RWPE2 (cell line): Measurements from ENCODE around the gene FAR2.

ENCODE experiments used
- ATAC-seq: fragments of 200-7000 bp; cut with Tn5 transposase; 3 replicates; pipeline ENCODE4 v1.9.1; 2021; ENCODE audit warnings: low read depth
- DNase-seq: peaks from one replicate; pipeline ENCODE4 v3.0.0-alpha.2; 2020; ENCODE audit warnings: low spot score
- H3K27ac ChIP-seq: fragments of 450-650 bp; 2 replicates; pipeline ENCODE4 v1.5.1; 2017; ENCODE audit warnings: mild to moderate bottlenecking; ENCODE audit not compliant: poor library complexity, severe bottlenecking
- H3K27me3 ChIP-seq: fragments of 250-450 bp; sonication (Bioruptor Pico); 2 replicates; pipeline ENCODE4 v1.5.1; 2021; ENCODE audit warnings: mild to moderate bottlenecking, moderate library complexity; ENCODE audit not compliant: insufficient read depth, poor library complexity, severe bottlenecking
- H3K36me3 ChIP-seq: fragments of 250-450 bp; sonication (Bioruptor Pico); 2 replicates; pipeline ENCODE4 v1.5.1; 2020; ENCODE audit warnings: low read depth, mild to moderate bottlenecking, moderate library complexity
- H3K4me1 ChIP-seq: fragments of 250-450 bp; sonication (Bioruptor Pico); 2 replicates; pipeline ENCODE4 v1.5.1; 2021; ENCODE audit warnings: mild to moderate bottlenecking, moderate library complexity; ENCODE audit not compliant: insufficient read depth, poor library complexity, severe bottlenecking
- H3K4me3 ChIP-seq: fragments of 250-450 bp; sonication (Bioruptor Pico); 2 replicates; pipeline ENCODE4 v1.5.1; 2021; ENCODE audit warnings: mild to moderate bottlenecking, moderate library complexity; ENCODE audit not compliant: severe bottlenecking
- H3K9me3 ChIP-seq: fragments of 250-450 bp; sonication (Bioruptor Pico); 2 replicates; pipeline ENCODE4 v1.5.1; 2021; ENCODE audit warnings: mild to moderate bottlenecking, moderate library complexity; ENCODE audit not compliant: severe bottlenecking
- TF ChIP-seq, protein P1 (sequence below): fragments of 450-650 bp; IDR thresholded peaks from one replicate; pipeline ENCODE4 v1.5.1; 2017; ENCODE audit warnings: mild to moderate bottlenecking, moderate library complexity; ENCODE audit not compliant: poor library complexity, severe bottlenecking

The FAR2 gene

DNA sequence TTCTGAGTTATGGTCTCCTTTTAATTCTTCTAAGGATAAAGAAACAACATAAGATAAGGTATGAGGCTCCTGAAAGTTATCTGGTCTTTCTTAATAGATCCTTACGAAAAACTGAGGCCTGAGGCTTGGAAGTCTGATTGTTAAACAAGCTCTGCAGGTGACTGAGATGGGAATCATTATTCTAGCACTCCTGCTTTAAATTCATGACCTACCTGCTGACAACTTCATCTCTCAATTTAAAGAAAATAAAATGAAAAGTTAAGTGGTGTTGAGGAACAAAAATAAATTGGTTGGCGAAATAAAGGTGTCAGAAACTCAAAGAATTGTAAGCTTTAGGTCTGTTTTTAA, 80.1 kb downstream of the FAR2 start:
- Histone ChIP-seq H3K4me1 (no peaks in the 10 kb centered on the region), H3K4me3 (no peak overlapping the region), H3K9me3 (no peaks in the 10 kb centered on the region), H3K27me3 (no peaks in the 10 kb centered on the region), H3K36me3 (no peaks in the 10 kb centered on the region), H3K27ac (no peak overlapping the region)
- no peak for ATAC-seq
- TF ChIP-seq, protein P1, sequence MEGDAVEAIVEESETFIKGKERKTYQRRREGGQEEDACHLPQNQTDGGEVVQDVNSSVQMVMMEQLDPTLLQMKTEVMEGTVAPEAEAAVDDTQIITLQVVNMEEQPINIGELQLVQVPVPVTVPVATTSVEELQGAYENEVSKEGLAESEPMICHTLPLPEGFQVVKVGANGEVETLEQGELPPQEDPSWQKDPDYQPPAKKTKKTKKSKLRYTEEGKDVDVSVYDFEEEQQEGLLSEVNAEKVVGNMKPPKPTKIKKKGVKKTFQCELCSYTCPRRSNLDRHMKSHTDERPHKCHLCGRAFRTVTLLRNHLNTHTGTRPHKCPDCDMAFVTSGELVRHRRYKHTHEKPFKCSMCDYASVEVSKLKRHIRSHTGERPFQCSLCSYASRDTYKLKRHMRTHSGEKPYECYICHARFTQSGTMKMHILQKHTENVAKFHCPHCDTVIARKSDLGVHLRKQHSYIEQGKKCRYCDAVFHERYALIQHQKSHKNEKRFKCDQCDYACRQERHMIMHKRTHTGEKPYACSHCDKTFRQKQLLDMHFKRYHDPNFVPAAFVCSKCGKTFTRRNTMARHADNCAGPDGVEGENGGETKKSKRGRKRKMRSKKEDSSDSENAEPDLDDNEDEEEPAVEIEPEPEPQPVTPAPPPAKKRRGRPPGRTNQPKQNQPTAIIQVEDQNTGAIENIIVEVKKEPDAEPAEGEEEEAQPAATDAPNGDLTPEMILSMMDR = no peak
- DNase-seq = no peak

- Histone ChIP-seq H3K9me3 (no peaks in the 10 kb centered on the region), H3K27me3 (no peaks in the 10 kb centered on the region), H3K4me3 (no peak overlapping the region), H3K36me3 (no peaks in the 10 kb centered on the region), H3K4me1 (no peaks in the 10 kb centered on the region), H3K27ac (no peak overlapping the region)
- TF ChIP-seq, protein P1 = no peak
- DNase-seq (no peak), ATAC-seq (no peak)
Measured at GRCh38 chr12:29229937-29230336, 80.9 kb downstream of the FAR2 start.

DNA sequence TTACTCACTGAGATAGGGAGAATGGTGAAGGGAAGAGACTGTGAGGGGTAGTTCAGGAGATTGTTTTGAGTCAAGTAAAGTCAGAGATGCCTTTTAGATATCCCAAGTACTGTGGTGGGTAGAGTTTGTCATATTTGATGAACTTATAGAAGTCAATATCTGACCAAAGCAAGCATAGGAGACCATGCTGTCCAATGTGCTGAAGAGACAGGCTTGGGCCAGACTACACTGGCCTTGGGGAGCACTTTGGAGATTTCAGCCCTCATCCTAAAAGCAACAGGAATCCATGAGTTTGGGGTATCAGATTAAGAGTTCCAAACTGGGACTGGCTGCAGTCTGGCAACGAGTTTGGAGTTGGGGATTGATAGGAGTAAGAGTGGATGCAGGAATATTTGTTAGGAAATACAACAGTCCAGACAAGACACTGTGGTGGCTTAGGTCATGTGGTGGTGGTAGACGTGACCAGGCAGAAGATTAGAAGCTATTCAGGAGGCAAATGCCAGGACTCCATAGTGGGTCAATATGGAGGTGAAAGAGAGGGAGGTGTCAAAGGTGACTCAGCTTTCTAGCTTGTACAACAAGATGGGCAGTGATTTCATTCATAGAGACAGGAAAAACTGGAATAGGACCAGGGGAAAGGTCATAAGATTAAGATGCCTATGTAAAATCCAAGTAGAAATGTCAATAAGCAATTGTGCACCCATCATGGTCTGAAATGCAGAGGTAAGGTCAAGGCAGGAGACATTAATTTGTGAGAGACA, 81.9 kb downstream of the FAR2 start:
- H3K27ac ChIP-seq = no peak overlapping the region
- no peaks in the 10 kb centered on the region for H3K9me3 ChIP-seq
- DNase-seq (no peak), ATAC-seq (no peak)
- no peaks in the 10 kb centered on the region for H3K36me3 ChIP-seq
- H3K4me3 ChIP-seq = no peak overlapping the region
- no peaks in the 10 kb centered on the region for H3K4me1 ChIP-seq
- no peaks in the 10 kb centered on the region for H3K27me3 ChIP-seq
- TF ChIP-seq, protein P1 = no peak

DNA sequence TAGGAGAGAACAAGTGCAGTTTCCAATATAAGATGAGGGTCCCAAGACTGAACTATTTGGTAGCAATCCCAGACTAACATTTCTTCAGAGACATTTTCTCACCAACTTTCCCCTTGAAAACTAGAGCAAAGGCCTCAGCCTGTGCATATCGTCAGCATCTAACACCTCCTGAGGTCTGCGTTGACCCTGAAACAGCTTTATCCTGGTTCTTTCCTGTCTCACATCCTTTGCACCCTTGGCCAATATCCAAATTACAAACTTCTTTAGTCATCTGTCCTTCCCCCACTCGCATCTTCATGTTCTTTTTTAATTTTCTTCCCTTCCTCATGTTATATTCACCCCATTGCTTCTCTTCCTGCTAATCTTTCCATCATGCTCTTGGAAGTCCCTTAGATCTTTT, 83.0 kb downstream of the FAR2 start:
- ATAC-seq (no peak), DNase-seq (no peak)
- Histone ChIP-seq H3K27ac (no peak overlapping the region), H3K9me3 (no peaks in the 10 kb centered on the region), H3K27me3 (no peaks in the 10 kb centered on the region), H3K4me1 (no peaks in the 10 kb centered on the region), H3K36me3 (no peaks in the 10 kb centered on the region), H3K4me3 (no peak overlapping the region)
- TF ChIP-seq, protein P1 = no peak

DNA sequence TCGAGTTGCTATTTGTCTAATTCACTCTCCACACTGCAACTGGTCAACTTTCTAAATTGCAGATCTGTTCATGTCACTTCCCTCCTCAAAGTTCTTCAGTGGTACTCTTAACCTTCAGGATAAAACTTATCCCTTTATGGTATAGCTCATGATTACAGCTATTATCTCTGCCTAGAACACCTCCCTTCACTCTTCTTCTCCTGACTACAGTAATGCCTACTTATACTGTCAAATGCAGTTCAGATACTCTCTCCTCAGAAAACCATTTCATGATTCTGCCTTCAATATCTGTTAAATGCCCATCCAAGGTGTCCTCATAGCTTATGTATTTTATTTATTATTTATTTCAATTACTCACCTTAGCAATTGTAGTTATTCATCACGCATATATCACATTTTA, 85.5 kb downstream of the FAR2 start:
- DNase-seq (no peak), ATAC-seq (no peak)
- no peaks in the 10 kb centered on the region for H3K27me3 ChIP-seq
- H3K27ac ChIP-seq = no peak overlapping the region
- no peaks in the 10 kb centered on the region for H3K4me1 ChIP-seq
- no peak overlapping the region for H3K4me3 ChIP-seq
- TF ChIP-seq, protein P1 = no peak
- no peaks in the 10 kb centered on the region for H3K36me3 ChIP-seq
- no peaks in the 10 kb centered on the region for H3K9me3 ChIP-seq
